Activated T-cell treated with anti-CD3 and anti-CD28 coated beads, Interleukin-2, amount 50 U/mL, for 4 hours (primary cell): Measurements from ENCODE around the gene RAD50. TPM values are rescaled to one million over a fixed set of nuclear protein-coding genes. Genes with fewer than 3 reads are reported as not detected.
"Not testable (repeated sequence)": the region's sequence is repeated elsewhere in the genome, so short reads cannot be mapped to it uniquely, and the experiment has no call there.

ENCODE experiments used
- ATAC-seq, 2 donors: fragments of 200-7000 bp; cut with Tn5 transposase; one replicate each; pipeline ENCODE4 v1.10.0; 2021
- DNase-seq: peaks from one replicate; pipeline ENCODE4 v3.0.0-alpha.2; 2020
- H3K27me3 Mint-ChIP-seq: one replicate; pipeline ENCODE4 v1.8.0; 2021; ENCODE audit warnings: low read depth, mixed read lengths
- H3K36me3 Mint-ChIP-seq: one replicate; pipeline ENCODE4 v1.8.0; 2022; ENCODE audit warnings: mixed read lengths; ENCODE audit not compliant: insufficient read depth
- H3K4me1 Mint-ChIP-seq: one replicate; pipeline ENCODE4 v1.8.0; 2021; ENCODE audit warnings: low read depth, mixed read lengths
- H3K4me3 Mint-ChIP-seq: one replicate; pipeline ENCODE4 v1.8.0; 2021; ENCODE audit warnings: mild to moderate bottlenecking, moderate library complexity, mixed read lengths
- H3K9me3 Mint-ChIP-seq: one replicate; pipeline ENCODE4 v1.8.0; 2021; ENCODE audit warnings: mixed read lengths
- total RNA-seq, 3 donors: library from RNA; stranded (reverse); gene quantifications; one replicate each; pipeline ENCODE4 v1.2.1, GENCODE V29; 2021

The RAD50 gene
- total RNA-seq, 3 donors from 2014 or later = 42.7 to 46.8 (median 43.6) TPM

GRCh38 chr5:132633587-132633986 lies 76.8 kb downstream of the RAD50 start:
- H3K4me3 Mint-ChIP-seq, DNase-seq, ATAC-seq, H3K9me3 Mint-ChIP-seq, H3K27me3 Mint-ChIP-seq: not testable (repeated sequence)
- H3K36me3 Mint-ChIP-seq = peaks cover 33% of the 10 kb centered on the region
- peaks cover 26% of the 10 kb centered on the region for H3K4me1 Mint-ChIP-seq

GRCh38 chr5:132635873-132636272 lies 79.1 kb downstream of the RAD50 start:
- peaks cover 26% of the 10 kb centered on the region for H3K4me1 Mint-ChIP-seq
- ATAC-seq (peak; percentile 89 to 91), DNase-seq (no peak)
- H3K27me3 Mint-ChIP-seq = no peaks in the 10 kb centered on the region
- peaks cover 43% of the 10 kb centered on the region for H3K36me3 Mint-ChIP-seq
- no peaks in the 10 kb centered on the region for H3K9me3 Mint-ChIP-seq
- H3K4me3 Mint-ChIP-seq = no peak overlapping the region

- Mint-ChIP-seq H3K4me3 (no peak overlapping the region), H3K27me3 (no peaks in the 10 kb centered on the region), H3K4me1 (peaks cover 36% of the 10 kb centered on the region), H3K9me3 (no peaks in the 10 kb centered on the region), H3K36me3 (peaks cover 46% of the 10 kb centered on the region)
- no peak for DNase-seq
- no peak for ATAC-seq
These were observed 80.5 kb downstream of the RAD50 start for GRCh38 chr5:132637241-132637640.

DNA sequence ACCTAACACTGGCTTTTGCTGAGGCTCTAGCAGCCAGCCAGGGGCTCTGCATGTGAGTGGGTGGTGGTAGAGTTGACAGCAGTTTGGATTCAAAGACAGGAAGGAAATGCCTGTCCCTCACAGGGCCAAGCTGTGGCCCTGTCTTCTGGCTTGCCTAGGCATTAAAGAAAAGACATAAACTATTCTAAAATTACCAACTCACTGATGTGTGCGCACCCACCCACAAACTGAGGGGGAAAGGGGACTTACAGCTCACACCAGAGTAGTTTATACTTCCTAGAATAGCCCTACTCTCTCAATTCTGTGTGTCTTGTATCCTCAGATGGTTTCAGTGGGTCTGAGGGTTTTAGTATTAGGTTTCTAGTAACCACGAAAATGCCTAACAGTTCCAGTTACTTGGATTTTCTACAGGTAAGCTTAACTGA lies 82.9 kb downstream of the RAD50 start:
- DNase-seq (no peak), ATAC-seq (no peak)
- H3K4me1 Mint-ChIP-seq = peaks cover 36% of the 10 kb centered on the region
- peaks cover 51% of the 10 kb centered on the region for H3K36me3 Mint-ChIP-seq
- no peaks in the 10 kb centered on the region for H3K9me3 Mint-ChIP-seq
- no peaks in the 10 kb centered on the region for H3K27me3 Mint-ChIP-seq
- H3K4me3 Mint-ChIP-seq = no peak overlapping the region

DNA sequence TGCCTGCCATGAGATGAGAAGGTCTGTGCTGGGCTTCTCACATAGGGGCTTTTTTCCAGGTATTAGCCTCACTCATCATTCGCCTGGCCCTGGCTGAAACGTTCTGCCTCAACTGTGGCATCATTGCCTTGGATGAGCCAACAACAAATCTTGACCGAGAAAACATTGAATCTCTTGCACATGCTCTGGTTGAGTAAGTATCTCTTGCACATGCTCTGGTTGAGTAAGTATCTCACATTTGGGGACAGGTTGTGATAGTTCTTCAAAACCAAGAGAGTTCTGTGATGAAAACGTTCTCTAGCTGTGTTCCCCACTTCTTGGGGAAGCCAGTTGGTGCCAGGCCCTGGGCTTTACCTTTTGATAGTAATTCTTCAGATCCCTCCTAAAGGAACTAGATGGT lies 83.8 kb downstream of the RAD50 start:
- H3K27me3 Mint-ChIP-seq = no peaks in the 10 kb centered on the region
- no peak for ATAC-seq
- no peak overlapping the region for H3K4me3 Mint-ChIP-seq
- H3K9me3 Mint-ChIP-seq = no peaks in the 10 kb centered on the region
- H3K36me3 Mint-ChIP-seq = peaks cover 54% of the 10 kb centered on the region
- no peak for DNase-seq
- H3K4me1 Mint-ChIP-seq = peaks cover 31% of the 10 kb centered on the region

DNA sequence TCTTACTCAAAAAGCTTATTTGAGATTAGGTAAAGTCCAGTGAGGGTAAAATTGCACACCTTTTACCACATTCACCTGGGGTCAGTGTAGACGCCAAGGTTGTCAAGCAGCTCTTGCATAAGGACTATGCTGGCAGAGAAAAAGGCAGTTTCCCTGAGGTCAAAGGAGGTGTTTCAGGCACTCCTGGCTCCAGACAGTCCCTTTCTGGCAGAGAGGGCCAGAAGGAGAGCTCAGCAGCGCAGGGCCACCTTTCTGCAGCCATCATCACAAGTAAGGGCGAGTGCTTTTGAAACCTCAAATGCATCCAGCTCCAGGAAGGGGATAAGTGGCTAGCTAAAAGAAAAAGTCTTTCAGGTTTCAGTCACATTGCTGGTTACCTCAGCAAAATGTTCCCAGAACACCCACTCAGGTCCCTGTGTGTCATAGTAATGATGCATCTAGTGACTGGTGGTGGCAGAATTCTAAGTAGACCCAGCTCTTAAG lies 84.5 kb downstream of the RAD50 start:
- DNase-seq = no peak
- Mint-ChIP-seq H3K9me3 (no peaks in the 10 kb centered on the region), H3K36me3 (peaks cover 53% of the 10 kb centered on the region), H3K27me3 (no peaks in the 10 kb centered on the region), H3K4me3 (no peak overlapping the region), H3K4me1 (peaks cover 24% of the 10 kb centered on the region)
- ATAC-seq = peak; percentile 87 to 89

DNA sequence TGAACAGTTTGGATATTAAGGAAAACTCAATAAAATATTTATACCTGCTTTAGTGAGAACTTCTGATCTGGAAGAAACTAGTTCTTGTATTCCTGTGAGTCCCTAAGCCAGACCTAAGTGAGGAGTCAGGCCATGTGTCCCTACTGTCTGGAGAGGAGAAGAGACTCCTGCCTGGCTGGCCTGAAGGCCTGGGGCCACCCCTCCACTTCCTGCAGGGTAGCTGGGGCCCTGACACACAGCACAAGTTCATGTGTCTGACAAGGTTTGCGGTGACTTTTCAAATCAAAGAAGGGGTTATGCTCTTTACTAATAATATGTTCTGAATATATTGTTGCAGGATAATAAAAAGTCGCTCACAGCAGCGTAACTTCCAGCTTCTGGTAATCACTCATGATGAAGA lies 85.1 kb downstream of the RAD50 start:
- no peaks in the 10 kb centered on the region for H3K9me3 Mint-ChIP-seq
- H3K27me3 Mint-ChIP-seq = no peaks in the 10 kb centered on the region
- no peak overlapping the region for H3K4me3 Mint-ChIP-seq
- H3K4me1 Mint-ChIP-seq = peaks cover 23% of the 10 kb centered on the region
- ATAC-seq (peak in 1 of 2 donors; percentile 15), DNase-seq (no peak)
- H3K36me3 Mint-ChIP-seq = peaks cover 53% of the 10 kb centered on the region

DNA sequence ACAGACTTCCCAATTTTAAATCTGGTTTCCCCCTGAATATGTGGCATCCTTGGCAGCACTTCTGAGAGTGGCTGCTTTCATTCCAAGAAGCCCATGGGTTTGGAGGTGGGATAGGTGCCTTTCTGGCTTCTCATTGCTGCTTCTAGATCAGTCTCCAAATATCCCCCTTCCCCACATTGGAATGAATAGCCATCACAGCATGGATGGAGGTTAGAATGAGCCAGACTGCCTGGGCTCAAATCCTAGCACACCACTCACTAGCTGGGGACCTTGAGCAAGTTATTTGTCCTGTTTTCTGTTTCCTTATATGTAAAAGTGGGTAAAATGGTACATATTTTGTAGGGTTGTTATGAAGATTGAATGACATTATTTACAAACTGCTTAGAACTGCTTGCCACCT lies 87.4 kb downstream of the RAD50 start:
- H3K27me3 Mint-ChIP-seq = no peaks in the 10 kb centered on the region
- H3K4me3 Mint-ChIP-seq = no peak overlapping the region
- H3K36me3 Mint-ChIP-seq = peaks cover 36% of the 10 kb centered on the region
- DNase-seq = no peak
- peaks cover 15% of the 10 kb centered on the region for H3K9me3 Mint-ChIP-seq
- peaks cover 19% of the 10 kb centered on the region for H3K4me1 Mint-ChIP-seq
- ATAC-seq = no peak

- ATAC-seq (no peak), DNase-seq (no peak)
- H3K27me3 Mint-ChIP-seq = no peaks in the 10 kb centered on the region
- H3K36me3 Mint-ChIP-seq = peaks cover 21% of the 10 kb centered on the region
- peaks cover 15% of the 10 kb centered on the region for H3K9me3 Mint-ChIP-seq
- no peak overlapping the region for H3K4me3 Mint-ChIP-seq
- peaks cover 5% of the 10 kb centered on the region for H3K4me1 Mint-ChIP-seq
These were observed 89.9 kb downstream of the RAD50 start for GRCh38 chr5:132646583-132647266.

DNA sequence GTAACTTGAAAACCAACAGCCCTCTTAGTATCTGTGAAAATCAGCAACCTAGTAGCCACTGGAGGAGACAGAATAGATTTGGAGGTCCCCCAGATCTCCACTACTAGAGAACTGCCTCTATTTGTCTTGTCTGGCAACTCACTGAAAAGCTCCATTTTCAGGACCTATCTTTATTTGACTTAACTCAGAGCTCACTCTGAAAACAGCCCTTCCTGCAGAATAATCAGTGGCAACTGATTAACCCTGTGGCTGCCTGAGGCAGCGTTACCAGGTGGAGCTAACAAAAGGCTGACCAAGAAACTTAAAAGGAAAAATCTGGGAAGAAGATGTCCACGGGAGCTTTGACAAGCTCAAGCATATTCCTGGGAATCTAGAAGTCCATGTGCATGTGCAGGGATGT lies 90.7 kb downstream of the RAD50 start:
- no peaks in the 10 kb centered on the region for H3K4me1 Mint-ChIP-seq
- no peak overlapping the region for H3K4me3 Mint-ChIP-seq
- peaks cover 19% of the 10 kb centered on the region for H3K9me3 Mint-ChIP-seq
- ATAC-seq (no peak), DNase-seq (no peak)
- H3K27me3 Mint-ChIP-seq = no peaks in the 10 kb centered on the region
- H3K36me3 Mint-ChIP-seq = peaks cover 15% of the 10 kb centered on the region

GRCh38 chr5:132648355-132648754 lies 91.6 kb downstream of the RAD50 start:
- ATAC-seq = no peak
- DNase-seq = no peak
- H3K4me3 Mint-ChIP-seq = no peak overlapping the region
- peaks cover 2% of the 10 kb centered on the region for H3K27me3 Mint-ChIP-seq
- H3K9me3 Mint-ChIP-seq = peaks cover 19% of the 10 kb centered on the region
- peaks cover 7% of the 10 kb centered on the region for H3K36me3 Mint-ChIP-seq
- no peaks in the 10 kb centered on the region for H3K4me1 Mint-ChIP-seq

DNA sequence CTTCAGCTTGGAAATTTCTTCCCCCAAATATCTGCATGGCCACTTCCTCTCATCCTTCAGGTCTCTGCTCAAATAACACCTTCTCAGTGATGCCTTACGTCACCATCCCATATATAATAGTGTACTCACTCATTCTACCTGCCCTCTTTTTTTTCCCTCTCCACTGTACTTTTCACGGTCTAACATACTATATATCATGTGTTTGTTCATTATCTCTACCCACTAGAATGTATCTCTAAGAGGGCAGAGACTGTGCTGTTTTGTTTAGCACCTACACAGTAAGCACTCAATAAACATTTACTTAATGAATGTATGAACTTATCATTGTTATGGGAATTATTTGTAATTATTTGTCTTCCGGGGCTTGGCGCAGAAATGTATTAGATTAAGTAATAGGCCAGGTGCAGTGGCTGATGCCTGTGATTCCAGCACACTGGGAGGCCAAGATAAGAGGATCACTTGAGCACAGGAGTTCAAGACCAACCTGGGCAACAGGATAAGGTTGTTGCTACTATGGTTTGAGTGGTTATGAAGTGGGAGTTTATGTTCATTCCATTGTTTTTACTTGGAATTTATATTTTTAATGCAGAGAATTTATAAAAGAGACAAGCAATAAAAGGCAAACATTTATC lies 95.2 kb downstream of the RAD50 start:
- peaks cover 27% of the 10 kb centered on the region for H3K27me3 Mint-ChIP-seq
- H3K36me3 Mint-ChIP-seq = no peaks in the 10 kb centered on the region
- ATAC-seq = no peak
- no peak overlapping the region for H3K4me3 Mint-ChIP-seq
- no peak for DNase-seq
- peaks cover 6% of the 10 kb centered on the region for H3K4me1 Mint-ChIP-seq
- peaks cover 19% of the 10 kb centered on the region for H3K9me3 Mint-ChIP-seq

- Mint-ChIP-seq H3K9me3 (peaks cover 4% of the 10 kb centered on the region), H3K27me3 (peaks cover 33% of the 10 kb centered on the region), H3K36me3 (no peaks in the 10 kb centered on the region), H3K4me3 (no peak overlapping the region), H3K4me1 (peaks cover 11% of the 10 kb centered on the region)
- ATAC-seq (no peak), DNase-seq (no peak)
These were observed 96.9 kb downstream of the RAD50 start for GRCh38 chr5:132653716-132654115.

DNA sequence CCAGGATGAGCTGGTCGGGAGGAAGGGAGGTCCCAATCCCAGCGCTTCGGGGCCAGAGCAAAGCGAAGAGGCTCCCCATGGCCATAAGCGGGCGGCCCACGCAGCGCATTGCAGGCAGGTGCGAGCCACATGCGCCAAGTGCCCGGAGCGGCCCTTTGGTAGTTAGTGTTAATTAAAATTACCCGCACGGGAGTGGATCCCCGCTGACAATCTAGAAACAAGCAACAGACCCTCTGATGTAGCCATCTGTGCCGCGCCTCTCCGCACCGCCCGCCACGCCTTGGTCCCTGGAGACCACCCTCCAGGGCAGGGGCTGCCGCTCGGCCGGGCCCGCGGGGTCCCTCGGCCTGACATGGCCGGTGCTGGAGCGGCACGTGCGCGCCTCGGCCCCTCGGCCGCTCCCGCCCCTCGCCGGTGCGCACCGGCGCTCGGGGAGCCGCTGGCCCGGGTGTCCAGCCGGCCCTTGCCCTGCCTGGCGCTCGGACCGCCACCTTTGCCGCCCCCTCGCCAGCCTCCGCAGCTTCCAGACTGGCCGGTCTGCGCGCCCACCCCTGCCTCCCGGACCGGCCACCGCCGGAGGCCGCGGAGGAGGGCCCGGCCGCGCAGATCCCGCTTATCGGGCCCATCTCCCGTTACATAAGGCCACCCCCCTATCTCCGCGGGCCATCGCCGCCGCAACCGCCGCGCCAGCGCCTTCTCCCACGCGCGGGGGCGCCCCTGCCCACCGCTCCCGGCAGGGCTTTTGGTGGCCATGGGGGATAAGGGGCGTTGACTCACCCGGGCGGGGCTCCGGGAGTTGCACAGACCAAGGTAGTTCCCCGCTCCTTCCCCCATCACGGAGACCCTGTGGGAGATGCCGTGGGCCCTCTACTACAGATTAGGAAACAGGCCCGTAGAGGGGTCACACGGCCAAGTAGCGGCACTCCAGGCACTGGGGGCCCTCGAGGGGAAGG lies 99.3 kb downstream of the RAD50 start:
- ATAC-seq = peak; percentile 63 to 70
- peaks cover 4% of the 10 kb centered on the region for H3K9me3 Mint-ChIP-seq
- peaks cover 13% of the 10 kb centered on the region for H3K4me1 Mint-ChIP-seq
- no peaks in the 10 kb centered on the region for H3K36me3 Mint-ChIP-seq
- peak overlapping the region; percentile 59 for H3K4me3 Mint-ChIP-seq
- H3K27me3 Mint-ChIP-seq = peaks cover 34% of the 10 kb centered on the region
- DNase-seq = peak; percentile 38
